ENCODE results near the gene COL21A1. TPM values are rescaled to one million over a fixed set of nuclear protein-coding genes. Genes with fewer than 3 reads are reported as not detected.

The COL21A1 gene
- total RNA-seq (2012; rRNA removed): not detected in 2 replicates
- 0.05 TPM in 1 of 2 replicates, not detected in the other for polyA plus RNA-seq (2012; rRNA removed)
- polyA plus RNA-seq (2012; cell fraction: cytosol; rRNA removed): 0.01 TPM in 1 of 2 replicates, not detected in the other
- 0.22 TPM in 1 of 2 replicates, not detected in the other for polyA plus RNA-seq (2012; cell fraction: nucleus; rRNA removed; ENCODE audit: low replicate concordance)
- percentile 13 among the genes with signal in this experiment for Bru-seq, nascent RNA
- BruChase-seq, experiment 1, labeled RNA remaining after a 6-hour chase: percentile 14 among the genes with signal in this experiment
- percentile 16 among the genes with signal in this experiment for BruChase-seq, experiment 2, labeled RNA remaining after a 2-hour chase
- long read RNA-seq: 0 reads

DNA sequence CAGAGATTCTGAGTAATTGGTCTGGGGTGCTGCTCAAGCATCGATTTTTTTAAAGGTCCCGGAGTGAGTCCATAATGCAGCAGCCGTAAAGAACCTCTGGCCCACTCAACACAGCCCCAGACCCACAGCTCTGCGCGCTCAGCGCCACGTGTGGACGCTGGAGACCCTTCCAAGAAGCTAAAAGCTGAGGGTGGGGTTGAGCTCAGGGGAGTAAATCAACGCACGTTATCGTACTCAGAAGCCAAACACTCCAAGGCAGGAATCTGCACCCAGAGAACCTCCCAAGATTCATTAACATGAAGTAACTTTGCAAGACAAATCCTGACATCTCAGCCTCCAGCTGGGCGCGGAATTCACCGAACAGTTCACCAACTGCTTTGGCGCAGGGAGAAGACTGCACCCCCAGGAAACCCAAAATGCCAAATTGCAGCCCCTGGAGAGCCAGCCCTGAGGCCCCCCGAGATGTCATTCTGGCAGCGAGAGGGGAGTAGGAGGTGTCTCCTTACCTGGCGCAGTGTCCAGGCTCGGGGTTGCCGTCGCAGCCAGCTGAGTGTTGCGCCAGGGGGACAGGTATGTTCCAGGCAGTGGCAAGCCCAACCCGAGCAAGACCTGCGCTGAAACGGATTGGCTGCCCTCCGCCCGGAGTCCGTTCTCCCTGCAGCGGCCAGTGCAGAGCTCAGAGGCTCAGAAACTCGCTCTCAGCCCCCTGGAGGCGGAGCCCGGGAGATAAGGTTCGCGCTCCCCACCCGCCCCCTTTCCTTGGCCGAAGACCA lies at the start of gene COL21A1:
TSS of gene COL21A1 (minus strand) at position 700 of the 773 bp plus-strand sequence. CDS start 64,962 bp downstream, outside the sequence.
- Histone ChIP-seq H2AFZ (replicated peaks; ENCODE audit: low read length, poor library complexity) (peak within 1 kb of the TSS; percentile 79), H3K27me3 (ENCODE audit: control insufficient read depth, insufficient read depth, low read length) (peaks cover 22% of the 10 kb centered on the region), H4K20me1 (ENCODE audit: insufficient read depth, low read length) (no peaks in the 10 kb centered on the region), H3K4ac (ENCODE audit: low read depth, low read length) (no peak within 1 kb of the TSS), H3K56ac (ENCODE audit: extremely low read depth, insufficient read depth, low read length) (no peak within 1 kb of the TSS), H3K4me1 (ENCODE audit: control insufficient read depth, insufficient read depth, low read length) (no peaks in the 10 kb centered on the region), H4K8ac (ENCODE audit: low read depth in 2 of 2, low read length in 2 of 2) (no peak within 1 kb of the TSS), H2BK15ac (ENCODE audit: low read depth, low read length) (no peak within 1 kb of the TSS), H3K14ac (replicated peaks; ENCODE audit: low read depth, low read length) (no peak within 1 kb of the TSS), H3K9me3 (ENCODE audit: control insufficient read depth, insufficient read depth, low read length) (no peaks in the 10 kb centered on the region), H3K4me3 (ENCODE audit: insufficient read depth, low read depth, low read length) (peak within 1 kb of the TSS; percentile 27; the same call in 1 of the 2 replicates), H2BK120ac (ENCODE audit: low read depth, low read length) (no peak within 1 kb of the TSS), H3K4me2 (ENCODE audit: low read depth, low read length) (peak within 1 kb of the TSS; percentile 57), H2BK5ac (ENCODE audit: low read depth, low read length, poor library complexity, severe bottlenecking) (no peak within 1 kb of the TSS), H3K36me3 (ENCODE audit: control insufficient read depth, insufficient read depth, low read length) (no peaks in the 10 kb centered on the region), H2BK20ac (ENCODE audit: low read depth, low read length) (no peak within 1 kb of the TSS), H2AK9ac (replicated peaks; ENCODE audit: low read depth, low read length, poor library complexity) (no peak within 1 kb of the TSS), H3K18ac (ENCODE audit: low read depth, low read length) (no peak within 1 kb of the TSS), H3K9ac (ENCODE audit: low read depth, low read length) (no peak within 1 kb of the TSS; the same call in 1 of the 2 replicates), H3K79me1 (ENCODE audit: low read depth in 1 of 2, low read length in 2 of 2) (no peaks in the 10 kb centered on the region), H4K91ac (ENCODE audit: insufficient read depth, low read depth, low read length) (no peak within 1 kb of the TSS), H3K23ac (ENCODE audit: low read depth, low read length) (peak within 1 kb of the TSS; percentile 37; the same call in 1 of the 2 replicates), H3K9me1 (ENCODE audit: insufficient read depth, low read length) (no peaks in the 10 kb centered on the region), H4K5ac (ENCODE audit: low read depth, low read length) (no peak within 1 kb of the TSS), H3K27ac (ENCODE audit: insufficient read depth, low read length) (no peak within 1 kb of the TSS), H2AK5ac (ENCODE audit: low read depth, low read length) (no peak within 1 kb of the TSS)
- dilution Hi-C loops (cut with HindIII; ENCODE audit: low sequenced_read_pairs, unreplicated experiment) (no loop called here), in situ Hi-C loops (cut with MboI; ENCODE audit: low sequenced_read_pairs) (no loop called here), intact Hi-C loops (cut with micrococcal nuclease) (no loop called here)
- 6% methylated on average over 7 of the region's 36 CpGs; no CpG with 5 or more reads in 1 of the 2 experiments for WGBS, 2 experiments (ENCODE audit: extremely low coverage in 2 of 2, insufficient read length in 1 of 2)
- BruUV-seq (replicated peaks): no TSS peak
- DNase-seq (no peak), ATAC-seq (ENCODE audit: low read depth) (peak; percentile 83)
- CTCF ChIA-PET: no interaction called here
- POLR2A ChIA-PET (ENCODE audit: unreplicated experiment): no interaction called here
- TF ChIP-seq, protein P1, sequence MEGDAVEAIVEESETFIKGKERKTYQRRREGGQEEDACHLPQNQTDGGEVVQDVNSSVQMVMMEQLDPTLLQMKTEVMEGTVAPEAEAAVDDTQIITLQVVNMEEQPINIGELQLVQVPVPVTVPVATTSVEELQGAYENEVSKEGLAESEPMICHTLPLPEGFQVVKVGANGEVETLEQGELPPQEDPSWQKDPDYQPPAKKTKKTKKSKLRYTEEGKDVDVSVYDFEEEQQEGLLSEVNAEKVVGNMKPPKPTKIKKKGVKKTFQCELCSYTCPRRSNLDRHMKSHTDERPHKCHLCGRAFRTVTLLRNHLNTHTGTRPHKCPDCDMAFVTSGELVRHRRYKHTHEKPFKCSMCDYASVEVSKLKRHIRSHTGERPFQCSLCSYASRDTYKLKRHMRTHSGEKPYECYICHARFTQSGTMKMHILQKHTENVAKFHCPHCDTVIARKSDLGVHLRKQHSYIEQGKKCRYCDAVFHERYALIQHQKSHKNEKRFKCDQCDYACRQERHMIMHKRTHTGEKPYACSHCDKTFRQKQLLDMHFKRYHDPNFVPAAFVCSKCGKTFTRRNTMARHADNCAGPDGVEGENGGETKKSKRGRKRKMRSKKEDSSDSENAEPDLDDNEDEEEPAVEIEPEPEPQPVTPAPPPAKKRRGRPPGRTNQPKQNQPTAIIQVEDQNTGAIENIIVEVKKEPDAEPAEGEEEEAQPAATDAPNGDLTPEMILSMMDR (conservative IDR thresholded peaks at IDR 0.05; ENCODE audit: low read depth, low read length): peak; percentile 8; the same call in 1 of the 2 replicates
- TF ChIP-seq MXI1 (IDR thresholded peaks at IDR 0.05; ENCODE audit: borderline replicate concordance, low read depth, low read length): no peak
- TF ChIP-seq RFX5 (IDR thresholded peaks at IDR 0.05; ENCODE audit: low read depth, low read length): no peak
- TF ChIP-seq MAFK (IDR thresholded peaks at IDR 0.05; ENCODE audit: low read depth, low read length): no peak

Data from IMR-90 (cell line).